ENCODE results near the gene LHFPL6. TPM values are rescaled to one million over a fixed set of nuclear protein-coding genes. Genes with fewer than 3 reads are reported as not detected.

Gene LHFPL6
- total RNA-seq, 1 experiment from 2014 or later = 8.9 TPM

DNA sequence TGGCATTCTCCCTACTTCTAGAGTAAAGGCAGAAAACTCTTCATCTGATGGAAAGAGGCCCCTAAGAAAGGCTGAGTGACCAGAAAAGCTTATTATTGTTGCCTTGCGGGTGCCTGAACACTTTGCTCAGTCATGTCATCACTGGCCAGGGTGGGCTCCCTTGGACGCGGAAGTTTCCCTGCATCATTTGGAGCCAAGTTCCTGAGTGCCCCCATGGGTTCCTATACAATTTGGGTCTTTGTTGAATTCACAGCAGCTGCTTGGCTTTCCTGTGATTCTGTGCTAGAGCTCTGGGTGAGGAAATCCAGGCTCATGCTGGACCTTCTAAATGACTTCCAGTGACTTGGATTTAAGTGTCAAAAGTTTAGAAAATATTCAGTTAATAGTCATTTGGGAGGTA lies 232.9 kb downstream of the LHFPL6 start:
- Mint-ChIP-seq H3K27ac (ENCODE audit: low read depth, unreplicated experiment) (no peak overlapping the region), H3K36me3 (ENCODE audit: insufficient read depth, unreplicated experiment) (no peaks in the 10 kb centered on the region), H3K9me3 (ENCODE audit: unreplicated experiment) (no peaks in the 10 kb centered on the region), H3K27me3 (ENCODE audit: insufficient read depth, unreplicated experiment) (no peaks in the 10 kb centered on the region), H3K4me3 (ENCODE audit: unreplicated experiment) (no peak overlapping the region), H3K4me1 (ENCODE audit: insufficient read depth, unreplicated experiment) (peaks cover 3% of the 10 kb centered on the region)
- no peak for TF ChIP-seq CTCF (IDR thresholded peaks at IDR 0.05; ENCODE audit: unreplicated experiment)
- ChIA-PET CTCF (interaction anchor here (0.8 kb wide), 1 partner anchor 28 kb away, joined by 6 read pairs; no protein-coding TSS in a partner anchor), POLR2A (no interaction called here)
- intact Hi-C loops (cut with micrococcal nuclease) = no loop called here
- BruUV-seq (replicated peaks) = no TSS peak
- DNase-seq (ENCODE audit: unreplicated experiment) = no peak

DNA sequence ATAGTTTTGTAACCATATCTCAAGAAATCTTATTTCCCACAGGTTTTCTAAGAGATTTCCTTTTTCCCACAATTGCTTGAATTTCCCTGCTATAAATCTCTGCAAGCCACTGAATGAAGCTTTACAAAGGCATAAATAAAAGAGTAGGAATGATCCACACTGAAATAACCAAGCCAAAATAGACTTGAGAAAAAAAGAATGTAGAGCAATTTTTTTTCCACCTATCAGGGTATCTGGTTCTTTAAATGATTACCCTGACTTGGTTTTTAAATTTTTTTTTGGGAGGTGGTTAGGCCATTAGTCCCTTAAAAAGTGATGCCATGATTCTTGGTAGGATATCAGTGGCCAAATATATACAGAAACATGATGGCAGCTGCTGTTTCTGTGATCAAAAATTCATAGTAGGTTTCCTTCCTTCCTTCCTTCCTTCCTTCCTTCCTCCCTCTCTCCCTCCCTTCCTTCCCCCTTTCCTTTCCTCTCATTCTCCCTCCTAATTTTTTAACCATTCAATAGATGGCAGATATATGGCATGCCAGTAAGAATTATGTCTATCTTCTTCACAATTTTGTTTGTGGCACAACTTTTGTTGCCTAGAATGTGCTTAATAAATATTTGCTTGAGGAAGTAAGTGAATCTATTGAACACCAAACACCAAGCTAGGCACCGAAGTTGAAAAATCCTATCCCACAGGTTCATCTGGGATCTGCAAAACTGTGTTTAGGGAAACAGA lies 233.7 kb downstream of the LHFPL6 start:
- Mint-ChIP-seq H3K36me3 (ENCODE audit: insufficient read depth, unreplicated experiment) (no peaks in the 10 kb centered on the region), H3K9me3 (ENCODE audit: unreplicated experiment) (no peaks in the 10 kb centered on the region), H3K4me3 (ENCODE audit: unreplicated experiment) (no peak overlapping the region), H3K27ac (ENCODE audit: low read depth, unreplicated experiment) (no peak overlapping the region), H3K27me3 (ENCODE audit: insufficient read depth, unreplicated experiment) (no peaks in the 10 kb centered on the region), H3K4me1 (ENCODE audit: insufficient read depth, unreplicated experiment) (peaks cover 7% of the 10 kb centered on the region)
- no peak for TF ChIP-seq CTCF (IDR thresholded peaks at IDR 0.05; ENCODE audit: unreplicated experiment)
- BruUV-seq (replicated peaks) = no TSS peak
- intact Hi-C loops (cut with micrococcal nuclease) = no loop called here
- DNase-seq (ENCODE audit: unreplicated experiment) = no peak
- ChIA-PET POLR2A (no interaction called here), CTCF (interaction anchor here (0.6 to 0.8 kb wide), 3 partner anchors 20 to 1488 kb away, joined by 3 to 5 read pairs (median 4); no protein-coding TSS in a partner anchor)

DNA sequence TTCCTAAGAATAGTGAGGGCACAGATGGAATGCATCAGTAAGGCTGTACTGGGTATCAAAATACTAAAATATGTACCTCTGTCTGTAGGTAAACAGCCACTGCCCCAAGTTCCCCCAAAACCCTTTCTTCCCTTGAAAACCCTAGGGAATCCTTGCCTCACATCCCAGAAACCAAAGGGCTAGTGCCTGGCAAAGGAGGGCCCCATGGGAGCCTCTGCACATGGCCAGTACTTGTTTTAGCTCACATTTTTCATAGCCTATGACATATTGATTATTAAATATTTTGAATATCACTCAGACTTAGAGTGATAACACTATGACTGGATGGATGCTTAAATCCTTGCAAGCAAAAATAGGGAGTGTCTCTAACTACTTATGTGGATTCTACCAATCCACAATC lies 237.1 kb downstream of the LHFPL6 start:
- CTCF ChIA-PET = interaction anchor here (0.6 to 1.0 kb wide), 3 partner anchors 12 to 30 kb away, joined by 3 read pairs; no protein-coding TSS in a partner anchor
- POLR2A ChIA-PET = interaction anchor here (0.6 kb wide), 1 partner anchor 14 kb away, joined by 3 read pairs; no protein-coding TSS in a partner anchor
- no peak for TF ChIP-seq CTCF (IDR thresholded peaks at IDR 0.05; ENCODE audit: unreplicated experiment)
- H3K36me3 Mint-ChIP-seq (ENCODE audit: insufficient read depth, unreplicated experiment) = no peaks in the 10 kb centered on the region
- H3K4me1 Mint-ChIP-seq (ENCODE audit: insufficient read depth, unreplicated experiment) = peaks cover 7% of the 10 kb centered on the region
- no peaks in the 10 kb centered on the region for H3K9me3 Mint-ChIP-seq (ENCODE audit: unreplicated experiment)
- DNase-seq (ENCODE audit: unreplicated experiment) = no peak
- BruUV-seq (replicated peaks) = no TSS peak
- H3K27ac Mint-ChIP-seq (ENCODE audit: low read depth, unreplicated experiment) = no peak overlapping the region
- no peak overlapping the region for H3K4me3 Mint-ChIP-seq (ENCODE audit: unreplicated experiment)
- intact Hi-C loops (cut with micrococcal nuclease) = no loop called here
- no peaks in the 10 kb centered on the region for H3K27me3 Mint-ChIP-seq (ENCODE audit: insufficient read depth, unreplicated experiment)

- H3K27ac Mint-ChIP-seq (ENCODE audit: low read depth, unreplicated experiment) = no peak overlapping the region
- peaks cover 7% of the 10 kb centered on the region for H3K4me1 Mint-ChIP-seq (ENCODE audit: insufficient read depth, unreplicated experiment)
- ChIA-PET CTCF (interaction anchor here (0.6 to 1.0 kb wide), 2 partner anchors 11 to 1338 kb away, joined by 3 read pairs; no protein-coding TSS in a partner anchor), POLR2A (no interaction called here)
- no peaks in the 10 kb centered on the region for H3K9me3 Mint-ChIP-seq (ENCODE audit: unreplicated experiment)
- peak; percentile 5 for DNase-seq (ENCODE audit: unreplicated experiment)
- H3K27me3 Mint-ChIP-seq (ENCODE audit: insufficient read depth, unreplicated experiment) = no peaks in the 10 kb centered on the region
- no peak for TF ChIP-seq CTCF (IDR thresholded peaks at IDR 0.05; ENCODE audit: unreplicated experiment)
- BruUV-seq (replicated peaks) = no TSS peak
- H3K36me3 Mint-ChIP-seq (ENCODE audit: insufficient read depth, unreplicated experiment) = no peaks in the 10 kb centered on the region
- no peak overlapping the region for H3K4me3 Mint-ChIP-seq (ENCODE audit: unreplicated experiment)
- intact Hi-C loops (cut with micrococcal nuclease) = no loop called here
Observed at GRCh38 chr13:39364947-39365468, 238.0 kb downstream of the LHFPL6 start.

Measured in MCF 10A (cell line).